Measurements from ENCODE around the gene TLE6.
A peak's percentile ranks its signal among the peaks of the same experiment; 100 is the strongest.

The TLE6 gene

GRCh38 chr19:2981898-2982297 is 4.5 kb downstream of the TLE6 start:
- Histone ChIP-seq H3K4me1 (ENCODE audit: insufficient read depth, poor library complexity, severe bottlenecking) (peaks cover 5% of the 10 kb centered on the region), H3K36me3 (ENCODE audit: low read depth) (no peaks in the 10 kb centered on the region), H3K9me3 (ENCODE audit: severe bottlenecking) (no peaks in the 10 kb centered on the region), H3K4me3 (ENCODE audit: severe bottlenecking) (no peak overlapping the region), H3K27me3 (ENCODE audit: insufficient read depth, poor library complexity, severe bottlenecking) (no peaks in the 10 kb centered on the region), H3K27ac (ENCODE audit: poor library complexity, severe bottlenecking) (no peak overlapping the region)
- TF ChIP-seq CTCF (IDR thresholded peaks at IDR 0.05; ENCODE audit: poor library complexity, severe bottlenecking): no peak
- DNase-seq (ENCODE audit: low spot score) (no peak), ATAC-seq (ENCODE audit: low read depth) (no peak)

GRCh38 chr19:2982561-2982960 is 5.2 kb downstream of the TLE6 start:
- Histone ChIP-seq H3K4me1 (ENCODE audit: insufficient read depth, poor library complexity, severe bottlenecking) (peaks cover 5% of the 10 kb centered on the region), H3K36me3 (ENCODE audit: low read depth) (no peaks in the 10 kb centered on the region), H3K27me3 (ENCODE audit: insufficient read depth, poor library complexity, severe bottlenecking) (no peaks in the 10 kb centered on the region), H3K27ac (ENCODE audit: poor library complexity, severe bottlenecking) (peak overlapping the region; percentile 55), H3K9me3 (ENCODE audit: severe bottlenecking) (no peaks in the 10 kb centered on the region), H3K4me3 (ENCODE audit: severe bottlenecking) (no peak overlapping the region)
- no peak for ATAC-seq (ENCODE audit: low read depth)
- TF ChIP-seq CTCF (IDR thresholded peaks at IDR 0.05; ENCODE audit: poor library complexity, severe bottlenecking): no peak
- no peak for DNase-seq (ENCODE audit: low spot score)

- H3K36me3 ChIP-seq (ENCODE audit: low read depth): no peaks in the 10 kb centered on the region
- DNase-seq (ENCODE audit: low spot score): peak; percentile 78
- H3K4me1 ChIP-seq (ENCODE audit: insufficient read depth, poor library complexity, severe bottlenecking): peaks cover 5% of the 10 kb centered on the region
- no peak overlapping the region for H3K4me3 ChIP-seq (ENCODE audit: severe bottlenecking)
- no peak for TF ChIP-seq CTCF (IDR thresholded peaks at IDR 0.05; ENCODE audit: poor library complexity, severe bottlenecking)
- no peaks in the 10 kb centered on the region for H3K9me3 ChIP-seq (ENCODE audit: severe bottlenecking)
- peak; percentile 63 for ATAC-seq (ENCODE audit: low read depth)
- H3K27ac ChIP-seq (ENCODE audit: poor library complexity, severe bottlenecking): peak overlapping the region; percentile 55
- no peaks in the 10 kb centered on the region for H3K27me3 ChIP-seq (ENCODE audit: insufficient read depth, poor library complexity, severe bottlenecking)
These were observed 5.6 kb downstream of the TLE6 start for GRCh38 chr19:2982983-2983350.

GRCh38 chr19:2983351-2984214 is 6.2 kb downstream of the TLE6 start:
- peaks cover 5% of the 10 kb centered on the region for H3K4me1 ChIP-seq (ENCODE audit: insufficient read depth, poor library complexity, severe bottlenecking)
- H3K9me3 ChIP-seq (ENCODE audit: severe bottlenecking): no peaks in the 10 kb centered on the region
- no peaks in the 10 kb centered on the region for H3K27me3 ChIP-seq (ENCODE audit: insufficient read depth, poor library complexity, severe bottlenecking)
- no peaks in the 10 kb centered on the region for H3K36me3 ChIP-seq (ENCODE audit: low read depth)
- ATAC-seq (ENCODE audit: low read depth): peak; percentile 82
- H3K27ac ChIP-seq (ENCODE audit: poor library complexity, severe bottlenecking): peak overlapping the region; percentile 55
- no peak overlapping the region for H3K4me3 ChIP-seq (ENCODE audit: severe bottlenecking)
- TF ChIP-seq CTCF (IDR thresholded peaks at IDR 0.05; ENCODE audit: poor library complexity, severe bottlenecking): no peak
- no peak for DNase-seq (ENCODE audit: low spot score)

- no peak overlapping the region for H3K27ac ChIP-seq (ENCODE audit: poor library complexity, severe bottlenecking)
- DNase-seq (ENCODE audit: low spot score): no peak
These were observed 6.8 kb downstream of the TLE6 start for GRCh38 chr19:2984215-2984528.

More at GRCh38 chr19:2984215-2984528, 6.8 kb downstream of the TLE6 start:
- no peak for ATAC-seq (ENCODE audit: low read depth)
- no peak for TF ChIP-seq CTCF (IDR thresholded peaks at IDR 0.05; ENCODE audit: poor library complexity, severe bottlenecking)
- H3K4me1 ChIP-seq (ENCODE audit: insufficient read depth, poor library complexity, severe bottlenecking): peaks cover 5% of the 10 kb centered on the region
- H3K36me3 ChIP-seq (ENCODE audit: low read depth): no peaks in the 10 kb centered on the region
- no peaks in the 10 kb centered on the region for H3K9me3 ChIP-seq (ENCODE audit: severe bottlenecking)
- H3K4me3 ChIP-seq (ENCODE audit: severe bottlenecking): no peak overlapping the region
- no peaks in the 10 kb centered on the region for H3K27me3 ChIP-seq (ENCODE audit: insufficient read depth, poor library complexity, severe bottlenecking)
